HFFc6 (cell line): ENCODE data around the gene RGS6. TPM values are rescaled to one million over a fixed set of nuclear protein-coding genes. Genes with fewer than 3 reads are reported as not detected.

ENCODE experiments used
- DNase-seq: peaks from one replicate; pipeline ENCODE4 v3.0.0-alpha.2; 2018
- H3K27ac Mint-ChIP-seq: 2 replicates; pipeline ENCODE4 v1.8.0; 2020; ENCODE audit warnings: mild to moderate bottlenecking, mixed read lengths
- H3K27me3 Mint-ChIP-seq: 2 replicates; pipeline ENCODE4 v1.8.0; 2021; ENCODE audit warnings: mild to moderate bottlenecking, moderate library complexity, mixed read lengths; ENCODE audit not compliant: insufficient read depth
- H3K36me3 Mint-ChIP-seq: 2 replicates; pipeline ENCODE4 v1.8.0; 2021; ENCODE audit warnings: low read depth, mixed read lengths
- H3K4me1 Mint-ChIP-seq: 2 replicates; pipeline ENCODE4 v1.8.0; 2020; ENCODE audit warnings: low read depth, mixed read lengths
- H3K4me3 Mint-ChIP-seq: 2 replicates; pipeline ENCODE4 v1.8.0; 2020; ENCODE audit warnings: mild to moderate bottlenecking, moderate library complexity, mixed read lengths
- H3K9me3 Mint-ChIP-seq: 2 replicates; pipeline ENCODE4 v1.8.0; 2020; ENCODE audit warnings: mild to moderate bottlenecking, mixed read lengths
- CTCF ChIP-seq: fragments of 200-600 bp; sonication (generic); IDR thresholded peaks from 2 replicates; pipeline ENCODE4 v1.5.0; 2021; ENCODE audit warnings: antibody characterized with exemption, mild to moderate bottlenecking
- total RNA-seq, 6 experiments: library from RNA; stranded (reverse); fragmentation: NEBNext Ultra II Directional; extraction: Animal tissue kit (Norgen Biotek cat#: 25700); gene quantifications; 2 replicates in 1 of 6; 3 replicates in 5 of 6; pipeline ENCODE4 v1.2.3, GENCODE V29; 2021

Gene RGS6
- total RNA-seq, 6 experiments from 2014 or later, result not detected

- no peaks in the 10 kb centered on the region for H3K27me3 Mint-ChIP-seq
- DNase-seq, result no peak
- H3K4me3 Mint-ChIP-seq, result no peak overlapping the region
- peaks cover 26% of the 10 kb centered on the region for H3K9me3 Mint-ChIP-seq
- H3K4me1 Mint-ChIP-seq, result no peaks in the 10 kb centered on the region
- no peaks in the 10 kb centered on the region; the same call in 1 of the 2 replicates for H3K36me3 Mint-ChIP-seq
- TF ChIP-seq CTCF, result no peak
- no peak overlapping the region for H3K27ac Mint-ChIP-seq
Observed at GRCh38 chr14:72010474-72010873, 78.2 kb downstream of the RGS6 start.

- H3K27me3 Mint-ChIP-seq, result no peaks in the 10 kb centered on the region
- peaks cover 32% of the 10 kb centered on the region for H3K9me3 Mint-ChIP-seq
- no peak overlapping the region for H3K4me3 Mint-ChIP-seq
- no peaks in the 10 kb centered on the region; the same call in 1 of the 2 replicates for H3K36me3 Mint-ChIP-seq
- TF ChIP-seq CTCF, result no peak
- H3K4me1 Mint-ChIP-seq, result no peaks in the 10 kb centered on the region
- DNase-seq, result no peak
- H3K27ac Mint-ChIP-seq, result no peak overlapping the region
Observed at GRCh38 chr14:72013721-72014345, 81.6 kb downstream of the RGS6 start.

- Mint-ChIP-seq H3K9me3 (peaks cover 29% of the 10 kb centered on the region), H3K27ac (no peak overlapping the region), H3K4me1 (no peaks in the 10 kb centered on the region), H3K36me3 (no peaks in the 10 kb centered on the region; the same call in 1 of the 2 replicates), H3K27me3 (no peaks in the 10 kb centered on the region), H3K4me3 (no peak overlapping the region)
- TF ChIP-seq CTCF, result no peak
- no peak for DNase-seq
Observed at GRCh38 chr14:72014486-72014885, 82.3 kb downstream of the RGS6 start.

GRCh38 chr14:72017290-72017689 lies 85.1 kb downstream of the RGS6 start:
- TF ChIP-seq CTCF, result no peak

GRCh38 chr14:72023128-72024042 lies 91.2 kb downstream of the RGS6 start:
- no peaks in the 10 kb centered on the region for H3K36me3 Mint-ChIP-seq
- H3K27me3 Mint-ChIP-seq, result no peaks in the 10 kb centered on the region
- no peak for TF ChIP-seq CTCF
- DNase-seq, result no peak
- H3K9me3 Mint-ChIP-seq, result peaks cover 46% of the 10 kb centered on the region
- H3K27ac Mint-ChIP-seq, result no peak overlapping the region
- H3K4me3 Mint-ChIP-seq, result no peak overlapping the region
- no peaks in the 10 kb centered on the region for H3K4me1 Mint-ChIP-seq

More at GRCh38 chr14:72017290-72017689, 85.1 kb downstream of the RGS6 start:
- H3K36me3 Mint-ChIP-seq, result no peaks in the 10 kb centered on the region
- H3K27me3 Mint-ChIP-seq, result no peaks in the 10 kb centered on the region
- no peak overlapping the region for H3K4me3 Mint-ChIP-seq
- peaks cover 32% of the 10 kb centered on the region for H3K9me3 Mint-ChIP-seq
- H3K27ac Mint-ChIP-seq, result no peak overlapping the region
- no peak for DNase-seq
- H3K4me1 Mint-ChIP-seq, result no peaks in the 10 kb centered on the region
